IMR-90 (cell line): Measurements from ENCODE around the gene SUGT1. TPM values are rescaled to one million over a fixed set of nuclear protein-coding genes. Genes with fewer than 3 reads are reported as not detected.
"Not testable (repeated sequence)": the region's sequence is repeated elsewhere in the genome, so short reads cannot be mapped to it uniquely, and the experiment has no call there.

Source experiments
- ATAC-seq: fragments of 200-7000 bp; cut with Tn5 transposase; 2 replicates; pipeline ENCODE4 v1.9.1; 2020; ENCODE audit warnings: low read depth, mild to moderate bottlenecking, moderate library complexity
- BruUV-seq: library from RNA; stranded (reverse); fragments of 400-500 nt; replicated peaks from 2 replicates; lab custom pipeline; 2021; lab: Mats Ljungman, UMichigan
- CTCF ChIA-PET: fragments of 300-600 bp; formaldehyde crosslinking; extraction: SDS; loops from one replicate; lab custom pipeline; 2021; ENCODE audit warnings: antibody characterized with exemption; lab: Yijun Ruan, JAX
- POLR2A ChIA-PET: fragments of 300-600 bp; sonication (Branson Sonifier 250); formaldehyde crosslinking; loops from one replicate; lab custom pipeline; 2022; ENCODE audit warnings: antibody characterized with exemption; ENCODE audit not compliant: unreplicated experiment; lab: Charles Lee
- DNase-seq: peaks from one replicate; pipeline ENCODE4 v3.0.0; 2013
- H2AFZ ChIP-seq: replicated peaks from 2 replicates; pipeline ENCODE3; 2013; ENCODE audit warnings: low read length, mild to moderate bottlenecking; ENCODE audit not compliant: poor library complexity
- H2AK5ac ChIP-seq: 2 replicates; pipeline ENCODE4 v1.6.1; 2013; ENCODE audit warnings: low read depth, low read length, inconsistent platforms
- H2AK9ac ChIP-seq: replicated peaks from 2 replicates; pipeline ENCODE3; 2013; ENCODE audit warnings: mild to moderate bottlenecking, low read depth, low read length, moderate library complexity; ENCODE audit not compliant: poor library complexity
- H2BK120ac ChIP-seq: 2 replicates; pipeline ENCODE4 v1.6.1; 2013; ENCODE audit warnings: low read depth, low read length, inconsistent platforms
- H2BK15ac ChIP-seq: 3 replicates; pipeline ENCODE4 v1.6.1; 2013; ENCODE audit warnings: low read depth, low read length, inconsistent platforms
- H2BK20ac ChIP-seq: 2 replicates; pipeline ENCODE4 v1.6.1; 2013; ENCODE audit warnings: low read depth, mild to moderate bottlenecking, inconsistent platforms, low read length, moderate library complexity
- H2BK5ac ChIP-seq: 2 replicates; pipeline ENCODE4 v1.6.1; 2013; ENCODE audit warnings: mild to moderate bottlenecking, low read depth, low read length, inconsistent platforms; ENCODE audit not compliant: poor library complexity, severe bottlenecking
- H3K14ac ChIP-seq: replicated peaks from 2 replicates; pipeline ENCODE4 v1.6.1; 2013; ENCODE audit warnings: low read depth, low read length, inconsistent platforms
- H3K18ac ChIP-seq: 2 replicates; pipeline ENCODE4 v1.6.1; 2013; ENCODE audit warnings: low read depth, low read length, control low read depth
- H3K23ac ChIP-seq: 2 replicates; pipeline ENCODE4 v1.6.1; 2013; ENCODE audit warnings: low read depth, low read length, inconsistent platforms
- H3K27ac ChIP-seq: 2 replicates; pipeline ENCODE4 v1.5.1; 2013; ENCODE audit warnings: mild to moderate bottlenecking, control low read depth, low read length; ENCODE audit not compliant: insufficient read depth
- H3K27me3 ChIP-seq: 2 replicates; pipeline ENCODE4 v1.6.1; 2013; ENCODE audit warnings: low read length; ENCODE audit not compliant: control insufficient read depth, insufficient read depth
- H3K36me3 ChIP-seq: 2 replicates; pipeline ENCODE4 v1.6.1; 2013; ENCODE audit warnings: low read length, mixed read lengths; ENCODE audit not compliant: control insufficient read depth, insufficient read depth
- H3K4ac ChIP-seq: 2 replicates; pipeline ENCODE4 v1.6.1; 2013; ENCODE audit warnings: low read depth, low read length, inconsistent platforms
- H3K4me1 ChIP-seq: 2 replicates; pipeline ENCODE4 v1.6.1; 2013; ENCODE audit warnings: low read length, mixed read lengths; ENCODE audit not compliant: control insufficient read depth, insufficient read depth
- H3K4me2 ChIP-seq: 2 replicates; pipeline ENCODE4 v1.6.1; 2013; ENCODE audit warnings: low read depth, mild to moderate bottlenecking, control low read depth, low read length, moderate library complexity
- H3K4me3 ChIP-seq: 2 replicates; pipeline ENCODE4 v1.5.1; 2013; ENCODE audit warnings: low read depth, mild to moderate bottlenecking, control low read depth, low read length, moderate library complexity; ENCODE audit not compliant: insufficient read depth
- H3K56ac ChIP-seq: 2 replicates; pipeline ENCODE4 v1.6.1; 2013; ENCODE audit warnings: low read length, inconsistent platforms; ENCODE audit not compliant: insufficient read depth; ENCODE audit errors: extremely low read depth
- H3K79me1 ChIP-seq, 2 experiments: 2 replicates each; pipeline ENCODE4 v1.6.1; 2013; ENCODE audit warnings: low read length in 2 of 2, inconsistent platforms in 1 of 2, low read depth in 1 of 2
- H3K9ac ChIP-seq: 2 replicates; pipeline ENCODE4 v1.6.1; 2013; ENCODE audit warnings: low read depth, low read length, control low read depth
- H3K9me1 ChIP-seq: 2 replicates; pipeline ENCODE4 v1.6.1; 2013; ENCODE audit warnings: low read length, inconsistent platforms; ENCODE audit not compliant: insufficient read depth
- H3K9me3 ChIP-seq: 2 replicates; pipeline ENCODE4 v1.6.1; 2013; ENCODE audit warnings: low read length; ENCODE audit not compliant: control insufficient read depth, insufficient read depth
- H4K20me1 ChIP-seq: 2 replicates; pipeline ENCODE4 v1.6.1; 2013; ENCODE audit warnings: low read length, inconsistent platforms; ENCODE audit not compliant: insufficient read depth
- H4K5ac ChIP-seq: 2 replicates; pipeline ENCODE4 v1.6.1; 2013; ENCODE audit warnings: mild to moderate bottlenecking, low read depth, low read length, control low read depth
- H4K8ac ChIP-seq, 2 experiments: 2 replicates each; pipeline ENCODE4 v1.6.1; 2013; ENCODE audit warnings: low read depth in 2 of 2, low read length in 2 of 2, control low read depth in 1 of 2, inconsistent platforms in 1 of 2
- H4K91ac ChIP-seq: 2 replicates; pipeline ENCODE4 v1.6.1; 2013; ENCODE audit warnings: low read depth, low read length, inconsistent platforms; ENCODE audit not compliant: insufficient read depth
- ELK1 ChIP-seq: fragments of 150-350 bp; IDR thresholded peaks from 2 replicates; pipeline ENCODE4 v1.6.1; 2016; ENCODE audit warnings: low read depth, mild to moderate bottlenecking, low read length, moderate library complexity, borderline replicate concordance
- MAZ ChIP-seq: IDR thresholded peaks from 2 replicates; pipeline ENCODE4 v1.6.1; 2012; ENCODE audit warnings: low read depth, mild to moderate bottlenecking, low read length, improper control_type of control experiment, moderate library complexity, borderline replicate concordance
- POLR2A ChIP-seq: IDR thresholded peaks from 2 replicates; pipeline ENCODE4 v1.6.1; 2012; ENCODE audit warnings: mild to moderate bottlenecking, low read depth, low read length
- WGBS, 2 experiments: methylation state at CpG; one replicate each; pipeline versions ENCODE4 v1.1.5 to v1.1.7; 2013; ENCODE audit warnings: missing lambda C conversion rate in 2 of 2; ENCODE audit not compliant: insufficient read length in 1 of 2; ENCODE audit errors: extremely low coverage in 2 of 2; 5-methylcytosine and 5-hydroxymethylcytosine counted together
- dilution Hi-C: fragments of 300-500 bp; cut with HindIII; formaldehyde crosslinking; loops from one replicate; pipeline ENCODE4 v1.14.3; 2018; ENCODE audit warnings: low sequenced_read_pairs; ENCODE audit not compliant: unreplicated experiment
- in situ Hi-C: fragments of 300-500 bp; cut with MboI; formaldehyde crosslinking; loops from 3 replicates; pipeline ENCODE4 v1.14.3; 2019; ENCODE audit warnings: low sequenced_read_pairs, inconsistent platforms, mixed read lengths
- intact Hi-C: fragments of 100-400 bp; cut with micrococcal nuclease; formaldehyde crosslinking; loops from 2 replicates; pipeline ENCODE4 v1.10.0; 2022
- polyA plus RNA-seq, 3 experiments: library from polyadenylated mRNA; depleted of rRNA; stranded (reverse); fragments of >200 nt; gene quantifications; 2 replicates each; pipeline ENCODE4 v1.2.3, GENCODE V29; 2012; ENCODE audit warnings: low replicate concordance in 1 of 3
- total RNA-seq: library from RNA; depleted of rRNA; stranded (reverse); fragments of >200 nt; gene quantifications from 2 replicates; pipeline ENCODE4 v1.2.3, GENCODE V29; 2012

Gene SUGT1
- total and polyA plus RNA-seq, 2 of the 4 experiments (the other 2 are of a cell fraction): 21.5 to 24.6 TPM

GRCh38 chr13:52652196-52652979, at the start of gene SUGT1 (continued):
- TF ChIP-seq MAZ (peak; percentile 2; the same call in 1 of the 2 replicates), ELK1 (no peak), POLR2A (peak; percentile 91)

GRCh38 chr13:52603316-52603715, 49.3 kb upstream of the SUGT1 start:
- H2BK15ac ChIP-seq, ATAC-seq, H2AK9ac ChIP-seq, H2BK20ac ChIP-seq, POLR2A ChIA-PET, H4K91ac ChIP-seq, H3K4me3 ChIP-seq, CTCF ChIA-PET, H3K4me2 ChIP-seq, H3K9me3 ChIP-seq, H3K18ac ChIP-seq, H3K27ac ChIP-seq, H3K27me3 ChIP-seq, H3K79me1 ChIP-seq, H4K8ac ChIP-seq, H3K4ac ChIP-seq, H2AK5ac ChIP-seq, dilution Hi-C loops, BruUV-seq, H2BK120ac ChIP-seq, H3K23ac ChIP-seq, DNase-seq, H3K36me3 ChIP-seq, H4K5ac ChIP-seq, H3K14ac ChIP-seq, H2AFZ ChIP-seq, intact Hi-C loops, H3K56ac ChIP-seq, H4K20me1 ChIP-seq, H3K9ac ChIP-seq, H2BK5ac ChIP-seq: not testable (repeated sequence)
- in situ Hi-C loops: loop anchor here (25.0 kb wide), 1 partner anchor 534 kb away; no protein-coding TSS in a partner anchor
- Histone ChIP-seq H3K4me1 (peaks cover 12% of the 10 kb centered on the region), H3K9me1 (peaks cover 11% of the 10 kb centered on the region; the same call in 1 of the 2 replicates)
- 100% methylated on average over 1 of the region's 4 CpGs; no CpG with 5 or more reads in 1 of the 2 experiments for WGBS, 2 experiments

GRCh38 chr13:52606126-52606525, 46.5 kb upstream of the SUGT1 start:
- POLR2A ChIA-PET, CTCF ChIA-PET: not testable (repeated sequence)
- in situ Hi-C loops: loop anchor here (25.0 kb wide), 1 partner anchor 531 kb away; no protein-coding TSS in a partner anchor

More at GRCh38 chr13:52606126-52606525, 46.5 kb upstream of the SUGT1 start:
- H3K79me1 ChIP-seq, H3K9ac ChIP-seq, H3K9me1 ChIP-seq, H3K36me3 ChIP-seq, intact Hi-C loops, H3K9me3 ChIP-seq, H2AFZ ChIP-seq, dilution Hi-C loops, H3K4me3 ChIP-seq, H2AK5ac ChIP-seq, H3K4me1 ChIP-seq, H4K91ac ChIP-seq, H3K4me2 ChIP-seq, H3K18ac ChIP-seq, BruUV-seq, H2BK120ac ChIP-seq, H4K20me1 ChIP-seq, H3K14ac ChIP-seq, H2BK15ac ChIP-seq, H3K56ac ChIP-seq, H3K27me3 ChIP-seq, H4K5ac ChIP-seq, H3K23ac ChIP-seq, ATAC-seq, H4K8ac ChIP-seq, H3K27ac ChIP-seq, H2BK5ac ChIP-seq: not testable (repeated sequence)
- peak overlapping the region; percentile 18; the same call in 1 of the 2 replicates for H2BK20ac ChIP-seq
- DNase-seq: peak; percentile 27
- 80% methylated on average over 2 of the region's 6 CpGs; no CpG with 5 or more reads in 1 of the 2 experiments for WGBS, 2 experiments
- H2AK9ac ChIP-seq: peak overlapping the region; percentile 65
- H3K4ac ChIP-seq: peak overlapping the region; percentile 43; the same call in 1 of the 2 replicates
